ENCODE measurements around the gene RAPGEF5. TPM values are rescaled to one million over a fixed set of nuclear protein-coding genes. Genes with fewer than 3 reads are reported as not detected.

The RAPGEF5 gene
- total RNA-seq, 1 experiment from 2014 or later, result 15.6 TPM

GRCh38 chr7:22181663-22182062, 175.3 kb downstream of the RAPGEF5 start:
- Histone ChIP-seq H3K27me3 (ENCODE audit: insufficient read depth, low read length) (no peaks in the 10 kb centered on the region), H3K9me3 (ENCODE audit: control insufficient read depth in 1 of 2, insufficient read depth in 1 of 2, low read depth in 1 of 2, low read length in 2 of 2) (no peaks in the 10 kb centered on the region), H3K4me1 (ENCODE audit: control insufficient read depth in 1 of 2, insufficient read depth in 2 of 2, low read length in 2 of 2) (no peaks in the 10 kb centered on the region), H3K4me2 (ENCODE audit: low read length) (no peak overlapping the region), H3K27ac (ENCODE audit: low read depth, low read length) (no peak overlapping the region), H4K20me1 (ENCODE audit: insufficient read depth) (no peaks in the 10 kb centered on the region), H2AFZ (ENCODE audit: low read depth, low read length, poor library complexity, severe bottlenecking) (no peak overlapping the region), H3K9ac (ENCODE audit: low read length) (no peak overlapping the region), H3K36me3 (ENCODE audit: control insufficient read depth in 1 of 2, insufficient read depth in 2 of 2, low read length in 2 of 2) (no peaks in the 10 kb centered on the region), H3K79me2 (ENCODE audit: insufficient read depth, low read length) (no peaks in the 10 kb centered on the region), H3K4me3 (replicated peaks in 1 of 2; ENCODE audit: low read depth in 1 of 2, low read length in 2 of 2) (no peak overlapping the region), H3K9me2 (ENCODE audit: insufficient read depth) (no peaks in the 10 kb centered on the region)
- ChIA-PET POLR2A (no interaction called here), CTCF (no interaction called here), RAD21 (ENCODE audit: low non-redundant PET in 1 of 2, low total read pairs in 2 of 2, uncharacterized antibody in 2 of 2, unreplicated experiment in 2 of 2) (no interaction called here)
- ATAC-seq, result no peak
- TF ChIP-seq POLR2AphosphoS5 (IDR thresholded peaks at IDR 0.05; ENCODE audit: low read depth, low read length) (no peak), ZBTB33 (IDR thresholded peaks at IDR 0.05; ENCODE audit: extremely low read depth, insufficient replicate concordance, low read length) (no peak), SRF (IDR thresholded peaks at IDR 0.05; ENCODE audit: low read depth) (no peak), EGR1 (IDR thresholded peaks at IDR 0.05; ENCODE audit: low read depth) (no peak), ELF1 (IDR thresholded peaks at IDR 0.05; ENCODE audit: borderline replicate concordance, low read depth) (no peak), JUND (IDR thresholded peaks at IDR 0.05) (no peak), SP1 (IDR thresholded peaks at IDR 0.05; ENCODE audit: low read depth) (no peak), YY1 (IDR thresholded peaks at IDR 0.05; ENCODE audit: extremely low read depth, insufficient replicate concordance, low read depth, low read length) (no peak), RAD21 (IDR thresholded peaks at IDR 0.05; ENCODE audit: low read depth) (no peak), SIN3A (IDR thresholded peaks at IDR 0.05; ENCODE audit: low read depth) (no peak), CEBPB (IDR thresholded peaks at IDR 0.05; ENCODE audit: low read depth) (no peak)
- BruUV-seq (replicated peaks), result no TSS peak
- intact Hi-C loops (cut with micrococcal nuclease), result no loop called here
- DNase-seq (ENCODE audit: low read depth, low spot score), result no peak
